CD1c-positive myeloid dendritic cell (primary cell): Measurements from ENCODE around the gene FTO.
"Not testable (repeated sequence)": the region's sequence is repeated elsewhere in the genome, so short reads cannot be mapped to it uniquely, and the experiment has no call there.

Experiments used
- DNase-seq: peaks from one replicate; pipeline ENCODE4 v3.0.0-alpha.2; 2016; ENCODE audit errors: extremely low spot score

Gene FTO

DNA sequence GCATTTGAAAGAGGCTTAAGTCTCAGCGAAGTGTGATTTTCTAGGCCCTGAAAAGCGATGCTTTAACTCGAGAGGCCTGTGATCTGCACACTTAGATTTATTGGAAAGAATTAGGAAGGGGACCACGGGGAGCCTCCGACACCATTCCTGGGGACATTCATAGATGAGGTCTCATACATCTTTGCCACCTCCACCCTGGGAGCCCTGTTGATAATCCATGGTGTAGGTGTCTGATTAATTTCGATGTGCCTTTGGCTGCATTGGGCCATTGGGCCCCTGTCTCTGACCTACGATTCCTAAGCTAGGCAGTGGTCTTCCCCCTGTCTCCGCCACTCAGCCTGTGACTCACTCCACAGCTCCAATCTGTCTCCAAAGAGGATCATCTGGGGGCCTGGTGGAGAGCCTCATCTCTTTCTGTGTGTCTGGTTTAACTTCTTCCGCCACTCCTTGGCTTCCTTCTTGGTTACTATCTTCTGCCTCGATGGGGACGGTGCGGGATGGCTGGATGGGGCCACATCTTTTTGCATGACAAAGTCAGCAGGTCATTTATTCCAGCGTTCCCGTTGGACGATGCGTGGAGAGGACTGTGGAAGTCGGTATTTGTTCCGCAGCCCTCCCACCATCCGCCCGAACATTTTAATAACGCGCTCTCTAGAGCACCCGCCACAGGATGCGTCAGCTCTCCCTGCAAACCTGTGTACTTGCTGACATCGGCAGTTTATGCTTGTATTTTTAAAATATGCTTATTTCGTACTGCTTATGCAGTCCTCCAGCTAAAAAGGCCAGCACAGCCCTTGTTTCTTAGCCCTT lies 473.3 kb downstream of the FTO start:
- no peak for DNase-seq

DNA sequence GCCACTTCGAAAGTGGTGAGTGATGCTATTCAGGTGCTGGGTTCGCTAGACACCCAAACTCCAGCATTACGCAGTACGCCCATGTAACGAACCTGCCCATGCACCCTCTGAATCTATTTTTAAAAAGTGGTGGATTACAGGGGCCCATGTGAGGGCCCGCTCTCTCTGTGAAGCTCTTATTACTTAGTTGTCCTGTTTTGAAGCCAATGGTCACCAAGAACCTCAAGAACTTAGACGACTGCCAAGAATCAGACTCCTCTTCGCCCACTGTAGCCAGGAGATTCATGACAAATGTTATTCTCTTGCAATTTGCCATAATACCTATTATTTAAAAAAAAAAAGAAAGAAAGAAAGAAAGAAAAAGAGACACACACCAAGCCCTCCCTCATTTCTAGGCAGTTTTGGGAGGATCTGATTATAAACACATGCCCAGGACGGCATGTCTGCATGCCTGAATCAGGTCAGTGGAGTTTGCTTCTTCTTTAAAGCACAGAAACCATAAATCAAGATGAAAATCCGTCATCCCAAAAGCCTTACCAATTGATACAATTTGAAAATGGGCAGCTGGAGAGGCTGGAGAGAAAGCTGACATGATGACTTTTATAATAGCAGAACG lies 474.0 kb downstream of the FTO start:
- DNase-seq = no peak

DNA sequence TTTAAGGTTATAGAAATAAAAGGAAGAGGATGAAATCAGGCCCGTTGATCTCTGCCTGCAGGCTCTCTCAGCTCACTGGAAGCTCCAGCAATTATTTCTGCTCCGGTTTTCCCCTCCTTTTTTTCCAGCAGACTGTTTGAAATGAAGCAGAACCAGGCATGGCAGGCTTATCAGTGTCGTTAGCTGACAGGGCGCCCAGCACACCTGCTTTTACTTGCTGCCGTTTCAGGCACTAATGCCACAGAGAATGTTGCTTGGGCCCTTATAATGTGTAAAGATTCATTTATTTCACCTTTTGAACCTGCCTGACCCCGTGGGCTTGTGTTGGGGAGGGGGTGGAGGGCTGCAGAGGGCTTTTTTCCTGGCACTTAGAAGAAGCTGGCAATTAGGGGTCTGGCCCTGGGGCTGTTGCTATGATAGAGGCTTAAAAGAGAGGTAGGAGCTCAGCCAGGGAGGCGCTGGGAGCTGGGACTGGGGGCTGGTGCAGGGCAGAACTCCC lies 474.6 kb downstream of the FTO start:
- DNase-seq = no peak

DNA sequence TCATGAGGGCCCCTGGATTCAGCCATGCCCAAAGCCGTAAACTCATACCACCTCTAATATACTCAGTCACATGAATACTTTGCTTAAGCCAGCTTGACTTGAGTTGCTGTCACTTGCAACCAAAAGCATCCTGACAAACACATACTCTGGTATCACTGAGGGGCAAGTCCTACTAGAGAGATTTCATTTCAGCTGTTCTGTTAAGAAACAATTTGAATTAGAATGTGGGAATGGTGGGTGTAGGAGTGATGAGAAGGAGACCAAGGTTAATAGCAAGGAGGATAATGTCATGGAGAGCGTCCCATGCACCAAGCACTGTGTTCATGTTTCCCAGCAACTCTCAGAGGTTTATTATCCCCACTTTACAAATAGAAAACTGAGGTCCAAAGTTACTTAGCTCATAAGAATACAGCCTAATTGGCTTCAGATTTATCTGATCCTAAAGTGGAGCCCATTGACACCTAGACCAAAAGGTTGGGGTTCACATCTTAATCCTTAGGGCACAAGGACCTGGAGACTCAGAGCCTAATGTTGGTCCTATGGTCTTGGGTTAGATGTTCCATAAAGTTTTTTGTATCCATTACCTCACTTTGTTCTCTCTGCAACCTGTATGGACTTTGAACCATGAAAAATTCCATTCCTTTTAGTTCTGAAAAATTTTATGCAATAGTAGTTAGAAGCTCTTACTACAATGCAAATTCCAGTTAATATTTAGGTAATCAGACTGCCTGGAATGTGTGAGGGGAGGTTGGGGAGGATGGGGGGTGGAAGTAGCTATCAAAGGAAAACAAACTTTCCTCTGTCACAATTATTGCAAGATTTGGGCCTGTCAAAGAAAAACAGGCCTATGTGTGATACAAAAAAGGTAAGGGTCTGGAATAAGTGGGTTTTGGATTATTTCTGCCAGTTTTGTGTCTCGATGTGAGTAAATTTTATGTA lies 476.7 kb downstream of the FTO start:
- no peak for DNase-seq

- DNase-seq = not testable (repeated sequence)
These were observed 477.9 kb downstream of the FTO start for GRCh38 chr16:54181683-54182329.

GRCh38 chr16:54185045-54185444 lies 481.1 kb downstream of the FTO start:
- no peak for DNase-seq

DNA sequence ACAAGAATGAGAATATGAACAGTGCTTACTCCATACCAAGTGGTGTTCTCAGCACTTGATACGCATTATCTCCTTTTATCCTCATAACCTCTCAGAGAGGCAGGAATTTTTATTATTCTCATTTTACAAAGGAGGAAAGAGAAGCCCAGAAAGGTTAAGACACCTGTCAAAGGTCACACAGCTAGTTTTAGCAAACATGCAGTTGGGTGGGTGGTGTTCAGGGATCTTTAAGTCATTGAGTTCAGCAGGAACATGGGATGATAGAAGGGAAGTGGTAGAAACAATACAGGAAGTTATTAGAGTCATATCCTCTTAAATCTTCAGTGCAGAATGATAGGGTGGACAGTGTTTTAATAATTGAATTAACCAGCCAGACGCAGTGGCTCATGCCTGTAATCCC lies 487.2 kb downstream of the FTO start:
- DNase-seq = no peak

DNA sequence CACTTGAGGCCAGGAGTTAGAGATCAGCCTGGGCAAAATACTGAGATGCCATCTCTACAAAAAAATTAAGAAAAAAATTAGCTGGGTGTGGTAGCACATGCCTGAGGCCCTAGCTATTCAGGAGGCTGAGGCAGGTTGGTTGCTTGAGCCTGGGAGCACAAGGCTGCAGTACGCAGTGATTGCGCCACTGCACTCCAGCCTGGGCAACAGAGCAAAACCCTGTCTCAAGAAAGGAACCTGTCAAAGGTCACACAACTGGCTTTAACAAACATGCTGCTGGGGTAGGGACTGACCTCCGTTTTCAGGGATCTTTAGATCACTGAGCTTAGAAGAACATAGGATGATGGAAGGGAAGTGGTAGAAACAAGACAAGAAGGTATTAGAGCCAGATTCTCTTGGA lies 487.6 kb downstream of the FTO start:
- DNase-seq = no peak

GRCh38 chr16:54193013-54193664 lies 489.2 kb downstream of the FTO start:
- DNase-seq = no peak

- DNase-seq = peak; percentile 50
These were observed 489.8 kb downstream of the FTO start for GRCh38 chr16:54193665-54194333.

DNA sequence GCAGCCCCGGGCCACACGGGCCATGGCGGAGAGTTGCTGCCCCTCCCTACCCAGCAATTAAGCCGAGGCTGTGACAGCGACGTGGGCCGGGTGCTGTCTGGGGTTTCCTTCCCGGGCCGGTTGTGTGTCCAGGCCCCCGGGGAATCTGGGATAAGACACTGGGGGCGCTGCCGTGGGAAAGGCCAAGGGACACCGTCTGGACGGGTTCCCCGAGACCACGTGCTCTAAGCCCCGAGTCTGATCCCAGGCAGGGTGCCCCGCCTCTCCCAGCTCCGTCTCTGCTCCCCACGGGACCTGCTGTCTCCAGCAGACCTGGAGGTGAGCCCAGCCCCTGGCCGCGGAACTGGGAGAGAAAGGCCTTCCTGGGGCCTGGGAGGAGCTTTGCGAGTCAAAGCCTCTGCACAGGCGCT lies 490.4 kb downstream of the FTO start:
- DNase-seq = no peak

GRCh38 chr16:54197758-54198157 lies 493.8 kb downstream of the FTO start:
- no peak for DNase-seq

GRCh38 chr16:54199487-54200160 lies 495.7 kb downstream of the FTO start:
- no peak for DNase-seq

GRCh38 chr16:54200161-54200534 lies 496.2 kb downstream of the FTO start:
- DNase-seq = no peak

- DNase-seq = no peak
These were observed 496.8 kb downstream of the FTO start for GRCh38 chr16:54200720-54201119.

DNA sequence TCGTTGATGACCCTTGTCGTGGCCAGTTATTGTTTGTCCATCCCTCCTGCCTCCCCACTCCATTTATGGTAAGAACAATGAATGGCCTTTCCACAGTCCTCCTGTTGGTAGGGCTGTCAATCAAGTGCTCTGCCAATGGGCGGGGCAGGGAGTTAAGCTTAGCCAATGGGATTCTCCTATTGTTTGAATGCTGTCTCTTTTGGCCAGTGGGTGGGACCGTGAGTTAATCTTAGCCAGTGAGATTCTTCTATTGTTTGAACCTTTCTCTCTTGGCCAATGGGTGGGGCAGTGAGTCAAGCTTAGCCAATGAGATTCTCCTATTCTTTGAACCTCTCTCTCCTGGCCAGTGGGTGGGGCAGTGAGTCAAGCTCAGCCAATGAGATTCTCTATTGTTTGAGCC lies 497.2 kb downstream of the FTO start:
- no peak for DNase-seq
